Measurements from ENCODE around the gene TPM2. TPM values are rescaled to one million over a fixed set of nuclear protein-coding genes. Genes with fewer than 3 reads are reported as not detected.
A peak's percentile ranks its signal among the peaks of the same experiment; 100 is the strongest.

Gene TPM2
- total RNA-seq, 1 experiment from 2014 or later: 544 TPM

DNA sequence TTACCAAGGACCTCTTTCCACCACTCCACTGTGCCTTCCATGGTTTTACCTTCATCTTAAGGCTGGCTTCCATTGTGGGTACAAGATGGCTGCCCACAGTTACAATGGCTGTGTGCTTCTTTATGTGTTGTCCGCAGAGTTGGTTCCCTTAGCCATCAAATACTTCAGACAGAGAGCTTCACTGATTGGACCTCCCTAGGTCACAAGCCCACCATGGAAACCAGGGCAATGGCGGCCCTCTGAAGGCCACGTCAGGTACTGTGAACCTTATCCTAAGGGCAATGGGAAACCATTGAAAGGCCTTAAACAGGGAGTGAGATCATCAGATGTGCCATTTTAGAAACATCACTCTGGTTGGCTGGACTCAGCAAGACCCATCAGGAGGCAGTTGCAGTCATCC is 21.8 kb downstream of the TPM2 start:
- Histone ChIP-seq H3K36me3 (ENCODE audit: control insufficient read depth, insufficient read depth, low read length) (no peaks in the 10 kb centered on the region), H3K4me3 (ENCODE audit: low read depth in 2 of 2, low read length in 2 of 2) (no peak overlapping the region), H3K27me3 (ENCODE audit: control insufficient read depth, insufficient read depth, low read length) (no peaks in the 10 kb centered on the region), H3K9me3 (ENCODE audit: control insufficient read depth, insufficient read depth, low read depth, low read length) (no peaks in the 10 kb centered on the region), H3K4me1 (ENCODE audit: control insufficient read depth, insufficient read depth, low read length) (peaks cover 24% of the 10 kb centered on the region), H3K27ac (ENCODE audit: low read length) (no peak overlapping the region)
- TF ChIP-seq TCF7L2 (IDR thresholded peaks at IDR 0.05; ENCODE audit: low read depth, low read length) (no peak), POLR2AphosphoS5 (IDR thresholded peaks at IDR 0.05; ENCODE audit: low read depth, low read length) (no peak), SIN3A (IDR thresholded peaks at IDR 0.05; ENCODE audit: borderline replicate concordance, insufficient read depth, low read depth, low read length) (no peak)
- TF ChIP-seq, protein P1, sequence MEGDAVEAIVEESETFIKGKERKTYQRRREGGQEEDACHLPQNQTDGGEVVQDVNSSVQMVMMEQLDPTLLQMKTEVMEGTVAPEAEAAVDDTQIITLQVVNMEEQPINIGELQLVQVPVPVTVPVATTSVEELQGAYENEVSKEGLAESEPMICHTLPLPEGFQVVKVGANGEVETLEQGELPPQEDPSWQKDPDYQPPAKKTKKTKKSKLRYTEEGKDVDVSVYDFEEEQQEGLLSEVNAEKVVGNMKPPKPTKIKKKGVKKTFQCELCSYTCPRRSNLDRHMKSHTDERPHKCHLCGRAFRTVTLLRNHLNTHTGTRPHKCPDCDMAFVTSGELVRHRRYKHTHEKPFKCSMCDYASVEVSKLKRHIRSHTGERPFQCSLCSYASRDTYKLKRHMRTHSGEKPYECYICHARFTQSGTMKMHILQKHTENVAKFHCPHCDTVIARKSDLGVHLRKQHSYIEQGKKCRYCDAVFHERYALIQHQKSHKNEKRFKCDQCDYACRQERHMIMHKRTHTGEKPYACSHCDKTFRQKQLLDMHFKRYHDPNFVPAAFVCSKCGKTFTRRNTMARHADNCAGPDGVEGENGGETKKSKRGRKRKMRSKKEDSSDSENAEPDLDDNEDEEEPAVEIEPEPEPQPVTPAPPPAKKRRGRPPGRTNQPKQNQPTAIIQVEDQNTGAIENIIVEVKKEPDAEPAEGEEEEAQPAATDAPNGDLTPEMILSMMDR (IDR thresholded peaks at IDR 0.05): no peak
- TF ChIP-seq, protein P2, sequence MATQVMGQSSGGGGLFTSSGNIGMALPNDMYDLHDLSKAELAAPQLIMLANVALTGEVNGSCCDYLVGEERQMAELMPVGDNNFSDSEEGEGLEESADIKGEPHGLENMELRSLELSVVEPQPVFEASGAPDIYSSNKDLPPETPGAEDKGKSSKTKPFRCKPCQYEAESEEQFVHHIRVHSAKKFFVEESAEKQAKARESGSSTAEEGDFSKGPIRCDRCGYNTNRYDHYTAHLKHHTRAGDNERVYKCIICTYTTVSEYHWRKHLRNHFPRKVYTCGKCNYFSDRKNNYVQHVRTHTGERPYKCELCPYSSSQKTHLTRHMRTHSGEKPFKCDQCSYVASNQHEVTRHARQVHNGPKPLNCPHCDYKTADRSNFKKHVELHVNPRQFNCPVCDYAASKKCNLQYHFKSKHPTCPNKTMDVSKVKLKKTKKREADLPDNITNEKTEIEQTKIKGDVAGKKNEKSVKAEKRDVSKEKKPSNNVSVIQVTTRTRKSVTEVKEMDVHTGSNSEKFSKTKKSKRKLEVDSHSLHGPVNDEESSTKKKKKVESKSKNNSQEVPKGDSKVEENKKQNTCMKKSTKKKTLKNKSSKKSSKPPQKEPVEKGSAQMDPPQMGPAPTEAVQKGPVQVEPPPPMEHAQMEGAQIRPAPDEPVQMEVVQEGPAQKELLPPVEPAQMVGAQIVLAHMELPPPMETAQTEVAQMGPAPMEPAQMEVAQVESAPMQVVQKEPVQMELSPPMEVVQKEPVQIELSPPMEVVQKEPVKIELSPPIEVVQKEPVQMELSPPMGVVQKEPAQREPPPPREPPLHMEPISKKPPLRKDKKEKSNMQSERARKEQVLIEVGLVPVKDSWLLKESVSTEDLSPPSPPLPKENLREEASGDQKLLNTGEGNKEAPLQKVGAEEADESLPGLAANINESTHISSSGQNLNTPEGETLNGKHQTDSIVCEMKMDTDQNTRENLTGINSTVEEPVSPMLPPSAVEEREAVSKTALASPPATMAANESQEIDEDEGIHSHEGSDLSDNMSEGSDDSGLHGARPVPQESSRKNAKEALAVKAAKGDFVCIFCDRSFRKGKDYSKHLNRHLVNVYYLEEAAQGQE (IDR thresholded peaks at IDR 0.05; ENCODE audit: insufficient read depth in 1 of 2, low read depth in 2 of 2, low read length in 1 of 2): no peak
- ChIA-PET POLR2A (no interaction called here), CTCF (interaction anchor here (0.9 kb wide), 1 partner anchor 9 kb away, joined by 4 read pairs; no protein-coding TSS in a partner anchor)
- in situ Hi-C loops (cut with HindIII; ENCODE audit: low pct_unique_long_range_greater_than_20kb, low sequenced_read_pairs) (no loop called here), intact Hi-C loops (cut with micrococcal nuclease; ENCODE audit: unreplicated experiment) (no loop called here)
- no TSS peak for BruUV-seq (replicated peaks)
- ATAC-seq (no peak), DNase-seq (ENCODE audit: low read depth, low spot score) (no peak)

- H3K4me1 ChIP-seq (ENCODE audit: control insufficient read depth, insufficient read depth, low read length): peaks cover 38% of the 10 kb centered on the region
- in situ Hi-C loops (cut with HindIII; ENCODE audit: low pct_unique_long_range_greater_than_20kb, low sequenced_read_pairs): no loop called here
- intact Hi-C loops (cut with micrococcal nuclease; ENCODE audit: unreplicated experiment): no loop called here
- DNase-seq (ENCODE audit: low read depth, low spot score) (no peak), ATAC-seq (no peak)
- no peaks in the 10 kb centered on the region for H3K27me3 ChIP-seq (ENCODE audit: control insufficient read depth, insufficient read depth, low read length)
- peak overlapping the region; percentile 97; the same call in 1 of the 2 replicates for H3K27ac ChIP-seq (ENCODE audit: low read length)
- POLR2A ChIA-PET: interaction anchor here (0.7 kb wide), 1 partner anchor 23 kb away, joined by 3 read pairs; the partner anchor contains the start of gene TPM2
- H3K4me3 ChIP-seq (ENCODE audit: low read depth in 2 of 2, low read length in 2 of 2): no peak overlapping the region
- no peak for TF ChIP-seq SIN3A (IDR thresholded peaks at IDR 0.05; ENCODE audit: borderline replicate concordance, insufficient read depth, low read depth, low read length)
- TF ChIP-seq, protein P2 (IDR thresholded peaks at IDR 0.05; ENCODE audit: insufficient read depth in 1 of 2, low read depth in 2 of 2, low read length in 1 of 2): no peak
- CTCF ChIA-PET: no interaction called here
- H3K36me3 ChIP-seq (ENCODE audit: control insufficient read depth, insufficient read depth, low read length): no peaks in the 10 kb centered on the region
- H3K9me3 ChIP-seq (ENCODE audit: control insufficient read depth, insufficient read depth, low read depth, low read length): no peaks in the 10 kb centered on the region
- BruUV-seq (replicated peaks): no TSS peak
Observed at GRCh38 chr9:35666549-35666948, 23.2 kb downstream of the TPM2 start.

All from Panc1 (cell line).